SK-N-SH (cell line): ENCODE measurements around the gene FLCN.

Source experiments
- EP300 ChIP-seq, 2 experiments: IDR thresholded peaks; 2 replicates each; pipeline versions ENCODE4 v1.4.0 to v1.6.1; 2012; ENCODE audit warnings: borderline replicate concordance in 1 of 2, low read depth in 1 of 2, low read length in 1 of 2
- FOSL2 ChIP-seq: IDR thresholded peaks from 2 replicates; pipeline ENCODE4 v1.4.0; 2012; ENCODE audit warnings: low read depth, mild to moderate bottlenecking, moderate library complexity, borderline replicate concordance
- MXI1 ChIP-seq: IDR thresholded peaks from 2 replicates; pipeline ENCODE4 v1.6.1; 2012; ENCODE audit warnings: mild to moderate bottlenecking, low read depth, low read length, improper control_type of control experiment
- YY1 ChIP-seq: IDR thresholded peaks from 2 replicates; pipeline ENCODE4 v1.4.0; 2012; ENCODE audit warnings: low read depth, mild to moderate bottlenecking
- TF ChIP-seq, protein P1 (sequence below): IDR thresholded peaks from 2 replicates; pipeline ENCODE4 v1.4.0; 2012; ENCODE audit warnings: low read depth, borderline replicate concordance
- TF ChIP-seq, protein P2 (sequence below): fragments of 200-600 bp; sonication (generic); IDR thresholded peaks from 2 replicates; pipeline ENCODE4 v1.6.1; 2017; ENCODE audit warnings: antibody characterized with exemption, mild to moderate bottlenecking, moderate library complexity

GRCh38 chr17:17201907-17202306 is 35.1 kb downstream of the FLCN start:
- no peak for TF ChIP-seq FOSL2
- TF ChIP-seq EP300 (IDR thresholded peaks at IDR 0.05; ENCODE audit: borderline replicate concordance in 1 of 2, low read depth in 1 of 2, low read length in 1 of 2): no peak
- TF ChIP-seq, protein P1, sequence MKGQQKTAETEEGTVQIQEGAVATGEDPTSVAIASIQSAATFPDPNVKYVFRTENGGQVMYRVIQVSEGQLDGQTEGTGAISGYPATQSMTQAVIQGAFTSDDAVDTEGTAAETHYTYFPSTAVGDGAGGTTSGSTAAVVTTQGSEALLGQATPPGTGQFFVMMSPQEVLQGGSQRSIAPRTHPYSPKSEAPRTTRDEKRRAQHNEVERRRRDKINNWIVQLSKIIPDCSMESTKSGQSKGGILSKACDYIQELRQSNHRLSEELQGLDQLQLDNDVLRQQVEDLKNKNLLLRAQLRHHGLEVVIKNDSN: no peak
- no peak for TF ChIP-seq MXI1
- TF ChIP-seq, protein P2, sequence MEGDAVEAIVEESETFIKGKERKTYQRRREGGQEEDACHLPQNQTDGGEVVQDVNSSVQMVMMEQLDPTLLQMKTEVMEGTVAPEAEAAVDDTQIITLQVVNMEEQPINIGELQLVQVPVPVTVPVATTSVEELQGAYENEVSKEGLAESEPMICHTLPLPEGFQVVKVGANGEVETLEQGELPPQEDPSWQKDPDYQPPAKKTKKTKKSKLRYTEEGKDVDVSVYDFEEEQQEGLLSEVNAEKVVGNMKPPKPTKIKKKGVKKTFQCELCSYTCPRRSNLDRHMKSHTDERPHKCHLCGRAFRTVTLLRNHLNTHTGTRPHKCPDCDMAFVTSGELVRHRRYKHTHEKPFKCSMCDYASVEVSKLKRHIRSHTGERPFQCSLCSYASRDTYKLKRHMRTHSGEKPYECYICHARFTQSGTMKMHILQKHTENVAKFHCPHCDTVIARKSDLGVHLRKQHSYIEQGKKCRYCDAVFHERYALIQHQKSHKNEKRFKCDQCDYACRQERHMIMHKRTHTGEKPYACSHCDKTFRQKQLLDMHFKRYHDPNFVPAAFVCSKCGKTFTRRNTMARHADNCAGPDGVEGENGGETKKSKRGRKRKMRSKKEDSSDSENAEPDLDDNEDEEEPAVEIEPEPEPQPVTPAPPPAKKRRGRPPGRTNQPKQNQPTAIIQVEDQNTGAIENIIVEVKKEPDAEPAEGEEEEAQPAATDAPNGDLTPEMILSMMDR: no peak
- TF ChIP-seq YY1: no peak
